ENCODE data around the gene PRM1.

The PRM1 gene

GRCh38 chr16:11272921-11273720, 8.0 kb downstream of the PRM1 start, which contains the start of gene PRM3:
PRM3 (minus strand) TSS chr16:11273629; CDS start chr16:11273595, 34 bp downstream.
- DNase-seq (ENCODE audit: low spot score) = no peak

DNA sequence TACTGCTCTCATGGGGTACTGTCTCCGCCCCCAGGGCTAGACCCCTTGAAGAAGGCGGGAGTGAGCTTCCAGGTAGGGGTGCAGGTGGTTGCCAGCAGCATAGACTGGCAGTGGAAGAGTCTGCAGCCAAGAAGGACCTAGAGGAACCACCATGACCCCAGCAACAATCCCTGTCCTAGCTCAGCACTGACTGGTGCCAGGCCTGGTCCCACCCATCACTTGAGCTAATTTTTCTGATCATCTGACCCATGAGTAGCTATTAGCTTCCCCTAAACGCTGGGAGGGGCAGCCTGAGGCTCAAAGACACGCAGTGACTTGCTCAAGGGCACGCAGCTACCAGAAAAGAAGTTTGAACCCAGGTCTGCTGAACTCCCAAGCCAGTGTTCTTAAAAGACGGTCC, 8.6 kb downstream of the PRM1 start:
- no peak for DNase-seq (ENCODE audit: low spot score)

GRCh38 chr16:11271610-11272009, 9.5 kb downstream of the PRM1 start:
- no peak for DNase-seq (ENCODE audit: low spot score)

DNA sequence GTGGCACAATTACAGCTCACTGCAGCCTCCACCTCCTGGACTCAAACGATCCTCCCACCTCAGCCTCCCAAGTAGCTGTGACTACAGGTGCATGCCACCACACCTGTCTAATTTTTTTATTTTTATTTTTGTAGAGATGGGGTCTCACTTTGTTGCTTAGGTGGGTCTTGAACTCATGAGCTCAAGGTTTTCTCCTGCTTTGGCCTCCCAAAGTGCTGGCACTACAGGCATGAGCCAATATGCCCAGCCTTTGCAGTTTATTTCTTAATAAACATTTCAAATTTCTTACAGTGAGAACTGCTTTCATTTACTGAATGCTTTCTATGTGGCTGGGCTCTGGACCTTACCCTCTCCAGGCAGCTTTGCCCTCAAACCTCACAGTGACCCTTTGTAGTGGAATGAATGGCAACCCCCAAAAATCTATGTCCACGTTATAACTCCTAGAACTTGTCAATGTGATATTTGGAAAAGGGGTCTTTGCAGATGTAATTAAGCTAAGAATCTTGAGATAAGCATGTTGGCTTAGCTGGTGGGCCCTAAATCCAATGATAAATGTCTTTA, 10.4 kb downstream of the PRM1 start:
- no peak for DNase-seq (ENCODE audit: low spot score)

- DNase-seq (ENCODE audit: low spot score) = no peak
Measured at GRCh38 chr16:11268921-11269375, 12.2 kb downstream of the PRM1 start, which contains the start of gene TNP2. TNP2 (minus strand) TSS chr16:11269325; CDS start chr16:11269262, 63 bp downstream.

DNA sequence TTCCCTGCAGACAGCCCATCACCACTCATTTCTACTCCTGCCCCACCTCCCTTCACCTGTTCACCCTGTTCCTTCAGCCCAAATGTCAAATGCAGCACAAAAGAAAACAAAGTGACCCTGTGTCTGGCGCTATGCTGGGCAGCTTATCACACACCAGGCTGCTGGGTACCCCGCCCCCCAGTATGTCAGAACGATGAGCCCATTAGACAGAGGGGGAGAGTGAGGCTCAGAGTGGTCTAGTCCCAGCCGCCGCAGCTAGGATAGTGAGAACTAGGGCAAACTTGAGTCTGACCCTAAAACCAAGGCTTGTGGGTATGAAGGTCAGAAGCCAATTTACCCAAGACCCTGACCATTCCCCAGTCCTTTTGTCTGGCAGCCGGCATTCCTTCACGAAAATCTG, 16.0 kb downstream of the PRM1 start:
- DNase-seq (ENCODE audit: low spot score) = no peak

DNA sequence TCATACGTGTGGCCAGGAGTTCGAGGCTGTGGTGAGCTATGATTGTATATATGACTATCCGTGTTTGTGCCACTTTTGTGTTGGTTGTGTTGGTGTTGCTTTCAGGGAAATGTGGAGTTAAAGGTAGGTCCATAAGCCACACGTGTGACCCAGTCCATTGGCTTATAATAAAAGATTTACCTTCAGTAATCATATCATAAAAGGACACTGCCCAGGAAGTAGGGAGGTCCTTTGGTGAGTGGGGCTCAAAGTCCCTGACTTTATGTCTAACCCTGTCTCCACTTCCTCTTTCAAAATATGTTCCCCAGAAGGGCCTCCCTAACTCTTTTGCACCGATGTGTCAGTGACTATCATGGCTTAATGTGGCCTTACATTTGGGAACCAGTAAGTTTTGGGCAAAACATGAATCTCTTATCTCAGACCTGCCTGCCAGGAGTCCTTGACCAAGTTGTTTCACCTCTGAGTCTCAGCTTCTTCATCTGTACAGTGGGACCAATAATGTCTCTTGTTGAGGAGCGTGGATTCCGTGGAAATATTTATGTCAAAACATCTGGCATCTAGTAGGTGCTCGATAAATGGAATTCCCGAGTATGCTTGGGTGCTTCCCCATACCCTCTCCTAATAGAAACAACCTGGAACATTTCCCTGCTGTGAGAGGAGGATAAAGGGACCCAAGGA, 16.8 kb downstream of the PRM1 start:
- DNase-seq (ENCODE audit: low spot score) = no peak

DNA sequence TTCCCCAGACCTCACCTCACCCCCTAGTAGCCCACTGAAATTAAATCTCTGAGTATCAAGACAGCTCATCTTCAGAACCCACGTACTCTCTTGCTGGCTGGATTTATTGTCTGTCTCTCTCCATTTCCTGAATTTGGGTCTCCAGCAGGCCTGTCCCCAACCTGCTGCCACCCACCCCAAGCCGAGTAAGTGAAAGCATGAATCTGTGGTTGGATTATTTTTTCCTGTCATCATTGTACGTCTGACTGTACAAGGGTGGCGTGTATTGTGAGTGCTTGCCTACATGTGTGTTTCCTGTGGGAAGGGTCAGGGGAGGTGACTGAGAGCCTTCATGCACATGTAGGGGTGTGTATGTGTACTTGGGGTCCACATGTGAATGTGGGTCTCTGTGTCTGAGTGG, 17.4 kb downstream of the PRM1 start:
- DNase-seq (ENCODE audit: low spot score) = no peak

GRCh38 chr16:11262915-11263314, 18.2 kb downstream of the PRM1 start:
- DNase-seq (ENCODE audit: low spot score) = no peak

- DNase-seq (ENCODE audit: low spot score) = no peak
Measured at GRCh38 chr16:11260596-11260966, 20.5 kb downstream of the PRM1 start.

- no peak for DNase-seq (ENCODE audit: low spot score)
Measured at GRCh38 chr16:11259655-11260595, 21.2 kb downstream of the PRM1 start.

GRCh38 chr16:11258553-11259492, 22.3 kb downstream of the PRM1 start:
- DNase-seq (ENCODE audit: low spot score) = peak; percentile 41

- peak; percentile 88 for DNase-seq (ENCODE audit: low spot score)
Measured at GRCh38 chr16:11257131-11257938, 23.8 kb downstream of the PRM1 start.

DNA sequence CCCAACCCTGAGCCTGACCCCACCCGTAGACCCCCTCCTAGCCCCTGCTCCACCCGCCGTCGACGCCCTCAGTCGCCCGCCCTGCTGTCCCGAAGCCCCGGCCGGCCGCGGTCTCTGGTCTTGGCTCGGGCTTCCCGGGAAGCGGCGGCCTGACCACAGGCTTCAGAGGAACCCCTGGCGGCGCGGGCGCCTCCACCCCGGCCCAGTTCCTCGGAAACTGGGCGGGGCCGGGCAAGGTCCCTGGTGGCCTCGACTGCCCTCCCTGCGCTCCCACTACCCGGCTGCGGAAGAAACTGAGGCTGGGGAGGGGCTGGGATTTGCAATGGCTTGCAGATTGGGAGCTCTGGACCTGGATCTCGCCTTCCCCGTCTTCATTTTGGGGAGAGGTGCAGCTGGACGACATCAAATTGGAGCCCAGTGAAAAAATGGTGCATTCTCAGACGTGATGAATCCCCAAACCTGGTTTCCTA, 24.4 kb downstream of the PRM1 start:
- DNase-seq (ENCODE audit: low spot score) = peak; percentile 79

DNA sequence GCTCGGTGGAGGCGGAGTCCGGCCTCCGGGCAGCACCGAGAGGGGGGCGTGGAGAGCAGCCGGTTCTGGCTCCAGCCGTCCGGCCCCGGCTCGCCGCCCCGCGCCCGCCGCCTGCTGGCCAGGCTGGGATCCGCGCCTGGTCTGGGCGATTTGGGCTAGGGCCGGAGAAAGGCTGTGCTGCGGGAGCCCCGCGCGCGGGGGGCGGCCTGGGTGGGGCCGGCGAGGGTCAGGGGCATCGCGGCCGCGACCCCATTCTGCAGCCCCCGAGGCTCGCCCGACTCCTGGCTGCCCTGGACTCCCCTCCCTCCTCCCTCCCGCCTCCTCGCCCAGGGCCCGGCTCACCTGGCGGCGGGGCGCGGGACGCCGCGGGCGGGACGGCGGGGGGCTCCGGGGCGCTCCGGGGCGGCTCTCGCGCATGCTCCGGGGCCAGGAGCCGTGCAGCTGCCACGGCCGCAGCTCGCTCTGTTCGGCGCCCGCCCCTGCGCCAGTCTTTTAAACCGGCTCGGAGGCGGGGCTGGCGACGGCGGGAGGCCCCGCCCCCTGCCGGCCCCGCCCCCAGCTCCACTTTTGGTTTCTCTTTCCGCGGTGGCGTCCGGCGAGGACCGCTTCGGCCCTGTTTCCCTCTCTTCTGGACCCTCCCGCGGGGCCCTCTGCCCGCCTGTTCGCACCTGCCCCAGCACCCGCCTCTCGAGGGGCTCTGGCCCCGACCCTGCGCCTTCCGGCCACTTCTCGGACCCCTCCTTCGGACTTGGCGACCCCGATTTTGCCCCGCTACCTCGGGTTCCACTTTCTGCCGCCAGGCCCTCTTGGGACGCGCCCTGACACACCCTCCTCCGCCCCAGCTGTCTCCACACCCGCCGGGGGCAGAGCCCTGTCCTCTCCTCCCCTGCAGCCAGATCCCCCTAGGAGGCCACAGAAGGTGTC, 25.1 kb downstream of the PRM1 start, which contains the start of gene SOCS1:
Gene SOCS1, minus strand, starts transcription at position 468 of the 924 bp plus-strand sequence. CDS start 726 bp downstream, outside the sequence.
- DNase-seq (ENCODE audit: low spot score) = peak; percentile 95

DNA sequence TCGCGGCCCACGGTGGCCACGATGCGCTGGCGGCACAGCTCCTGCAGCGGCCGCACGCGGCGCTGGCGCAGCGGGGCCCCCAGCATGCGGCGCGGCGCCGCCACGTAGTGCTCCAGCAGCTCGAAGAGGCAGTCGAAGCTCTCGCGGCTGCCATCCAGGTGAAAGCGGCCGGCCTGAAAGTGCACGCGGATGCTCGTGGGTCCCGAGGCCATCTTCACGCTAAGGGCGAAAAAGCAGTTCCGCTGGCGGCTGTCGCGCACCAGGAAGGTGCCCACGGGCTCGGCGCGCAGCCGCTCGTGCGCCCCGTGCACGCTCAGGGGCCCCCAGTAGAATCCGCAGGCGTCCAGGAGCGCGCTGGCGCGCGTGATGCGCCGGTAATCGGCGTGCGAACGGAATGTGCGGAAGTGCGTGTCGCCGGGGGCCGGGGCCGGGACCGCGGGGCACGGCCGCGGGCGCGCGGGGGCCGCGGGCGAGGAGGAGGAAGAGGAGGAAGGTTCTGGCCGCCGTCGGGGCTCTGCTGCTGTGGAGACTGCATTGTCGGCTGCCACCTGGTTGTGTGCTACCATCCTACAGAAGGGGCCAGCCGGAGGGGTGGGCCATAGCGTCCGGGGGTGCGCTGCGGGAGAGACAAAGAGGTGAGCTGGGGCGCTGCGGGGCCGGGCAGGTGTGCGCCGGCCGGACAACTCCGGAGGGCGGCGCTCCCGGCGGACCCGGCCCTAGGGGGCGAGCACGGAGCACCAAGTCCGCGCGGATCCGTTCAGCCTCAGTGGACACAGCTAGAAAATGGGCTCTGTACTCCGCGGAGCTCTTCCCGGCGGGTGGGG, 26.0 kb downstream of the PRM1 start:
- DNase-seq (ENCODE audit: low spot score) = peak; percentile 62

Data from AG20443 (cell line).